Muscle layer of duodenum (tissue), 2 donors: ENCODE measurements around the gene PLEKHH2.

ENCODE experiments used
- H3K27ac ChIP-seq: one replicate; pipeline ENCODE4 v1.7.0; 2013; ENCODE audit warnings: mild to moderate bottlenecking, low read length
- H3K27me3 ChIP-seq: one replicate; pipeline ENCODE4 v1.7.0; 2013; ENCODE audit warnings: low read depth, mild to moderate bottlenecking, control low read depth, low read length
- H3K36me3 ChIP-seq, 2 donors: one replicate each; pipeline ENCODE4 v1.7.0; 2013; ENCODE audit warnings: low read length in 2 of 2, control low read depth in 1 of 2, mild to moderate bottlenecking in 1 of 2; ENCODE audit not compliant: insufficient read depth in 2 of 2, control insufficient read depth in 1 of 2
- H3K4me1 ChIP-seq, 2 donors: one replicate each; pipeline ENCODE4 v1.7.0; 2013; ENCODE audit warnings: low read length in 2 of 2, mild to moderate bottlenecking in 2 of 2, control low read depth in 1 of 2, moderate library complexity in 1 of 2; ENCODE audit not compliant: insufficient read depth in 2 of 2, control insufficient read depth in 1 of 2
- H3K4me3 ChIP-seq, 2 donors: one replicate each; pipeline ENCODE4 v1.7.0; 2013; ENCODE audit warnings: low read length in 2 of 2, low read depth in 1 of 2, mild to moderate bottlenecking in 1 of 2
- H3K9me3 ChIP-seq, 2 donors: one replicate each; pipeline ENCODE4 v1.7.0; 2013; ENCODE audit warnings: low read length in 2 of 2, control low read depth in 1 of 2, mild to moderate bottlenecking in 1 of 2; ENCODE audit not compliant: control insufficient read depth in 1 of 2
- donor health status: healthy.

Gene PLEKHH2

DNA sequence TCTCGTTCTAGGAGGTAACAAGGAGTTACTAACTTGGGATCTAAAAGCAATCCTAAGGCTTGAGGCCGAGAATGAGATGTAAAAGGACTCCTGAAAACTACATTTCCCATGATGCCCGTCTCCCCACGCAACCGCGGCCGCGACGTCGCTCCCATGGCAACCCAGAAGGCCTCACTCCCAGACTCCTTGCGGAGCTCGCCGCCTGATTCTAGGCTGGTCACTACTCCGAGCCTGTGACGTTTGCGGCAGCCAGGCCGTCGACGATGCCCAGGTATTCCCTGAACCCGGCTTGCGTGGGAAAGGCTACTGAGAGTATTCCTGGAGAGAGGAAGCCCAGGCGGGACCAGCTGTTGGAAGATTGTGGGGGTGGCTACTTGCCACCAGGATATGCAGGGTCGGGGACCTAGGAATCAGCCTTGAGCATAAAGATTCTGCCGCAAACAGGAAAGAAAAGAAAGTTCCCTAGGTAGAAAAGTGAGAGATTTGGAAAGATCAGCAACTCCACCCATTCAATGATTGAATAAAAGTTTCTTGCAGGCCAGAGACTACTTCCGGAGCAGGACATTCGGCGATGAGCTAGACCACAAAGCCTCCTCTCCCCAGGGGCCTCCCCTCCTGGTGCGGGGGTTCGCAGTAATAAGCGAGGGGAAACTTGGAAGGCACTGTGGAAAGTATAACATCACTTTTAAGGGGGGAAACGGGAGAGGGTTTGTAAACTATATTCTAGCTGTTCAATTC, 137.0 kb downstream of the PLEKHH2 start, which contains the start of gene DYNC2LI1:
Gene DYNC2LI1, plus strand, starts transcription at position 164 of the 738 bp plus-strand sequence. Its CDS starts 100 bp downstream, at position 264.
- Histone ChIP-seq H3K27me3 (no peaks in the 10 kb centered on the region), H3K9me3 (no peaks in the 10 kb centered on the region), H3K4me3 (peak within 1 kb of the TSS; percentile 90 to 97), H3K27ac (peak within 1 kb of the TSS; percentile 96), H3K36me3 (peaks cover 4 to 13% of the 10 kb centered on the region in 2 donors), H3K4me1 (peaks cover 0 to 3% of the 10 kb centered on the region in 2 donors)

DNA sequence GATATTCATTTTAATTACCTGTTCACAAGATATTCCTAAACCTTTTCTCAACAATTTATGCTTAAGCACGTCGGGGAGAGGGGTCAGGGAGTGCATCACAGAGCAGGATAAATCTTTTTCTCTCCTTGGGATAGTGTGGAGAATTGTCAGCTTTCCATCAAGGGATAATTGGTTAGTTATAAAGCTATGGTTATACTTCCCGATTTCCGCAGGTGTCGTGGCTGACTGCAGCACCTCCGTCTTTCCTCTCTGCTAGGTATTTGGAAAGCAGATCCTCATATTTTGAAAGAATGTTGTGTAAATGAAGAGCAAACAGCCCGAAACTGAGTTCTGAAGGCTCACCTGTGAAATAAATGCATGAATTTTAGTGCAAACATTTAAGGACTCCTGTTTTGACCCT, 137.6 kb downstream of the PLEKHH2 start:
- H3K36me3 ChIP-seq = peaks cover 8 to 18% of the 10 kb centered on the region in 2 donors
- H3K4me1 ChIP-seq = peaks cover 0 to 3% of the 10 kb centered on the region in 2 donors
- no peaks in the 10 kb centered on the region for H3K9me3 ChIP-seq
- no peaks in the 10 kb centered on the region for H3K27me3 ChIP-seq
- peak overlapping the region; percentile 90 to 97 for H3K4me3 ChIP-seq
- H3K27ac ChIP-seq = peak overlapping the region; percentile 96

DNA sequence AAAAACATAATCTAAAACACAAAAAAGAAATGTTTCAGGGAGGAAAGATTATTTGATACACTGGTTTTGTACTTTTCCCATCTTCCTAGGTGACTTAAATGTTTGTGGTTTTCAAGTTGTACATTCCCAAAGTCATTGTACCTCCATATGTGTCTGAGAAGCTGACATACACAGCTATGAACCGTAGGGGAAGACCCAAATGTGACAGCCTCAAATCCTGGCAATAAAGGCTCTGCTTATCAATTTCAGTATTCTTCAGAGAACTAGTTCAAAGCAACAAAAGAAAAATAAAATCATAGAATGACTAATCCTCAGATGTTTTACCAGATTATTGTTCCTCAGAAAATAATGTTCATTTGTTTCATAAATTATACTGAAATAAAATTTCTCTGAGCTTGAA, 139.3 kb downstream of the PLEKHH2 start:
- H3K27ac ChIP-seq = no peak overlapping the region
- H3K36me3 ChIP-seq = peaks cover 11 to 25% of the 10 kb centered on the region in 2 donors
- peaks cover 0 to 3% of the 10 kb centered on the region in 2 donors for H3K4me1 ChIP-seq
- no peak overlapping the region for H3K4me3 ChIP-seq
- H3K9me3 ChIP-seq = no peaks in the 10 kb centered on the region
- H3K27me3 ChIP-seq = no peaks in the 10 kb centered on the region

DNA sequence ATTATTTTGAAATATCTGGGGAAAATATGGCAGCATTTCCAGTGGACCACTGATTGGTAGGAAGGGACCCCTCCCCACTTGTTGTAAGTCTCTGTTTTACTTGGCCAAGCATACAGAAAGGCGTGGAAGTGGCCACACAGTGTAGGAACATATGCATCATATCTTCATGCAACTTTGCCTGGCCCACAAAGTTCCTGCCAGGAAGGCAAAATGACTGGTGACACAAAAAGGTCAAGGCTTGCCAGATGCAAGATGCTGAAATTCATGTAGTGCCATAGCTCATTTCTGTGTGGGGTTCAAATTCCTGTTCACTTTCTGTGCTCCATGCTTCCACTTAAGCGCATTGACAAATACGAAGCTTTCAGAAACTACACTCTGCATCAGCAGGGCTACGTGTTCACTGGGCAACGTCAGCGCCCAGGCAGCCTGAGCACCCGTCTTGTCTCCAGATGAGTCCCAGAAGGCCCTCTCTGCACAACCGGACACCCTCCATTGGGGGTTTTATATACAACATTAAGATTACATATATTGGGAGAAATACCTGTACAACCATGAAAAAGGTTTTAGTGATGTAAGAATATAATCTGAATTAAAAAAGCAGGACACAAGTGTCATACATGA, 140.4 kb downstream of the PLEKHH2 start:
- Histone ChIP-seq H3K4me1 (peaks cover 0 to 3% of the 10 kb centered on the region in 2 donors), H3K36me3 (peaks cover 11 to 25% of the 10 kb centered on the region in 2 donors), H3K27ac (no peak overlapping the region), H3K9me3 (no peaks in the 10 kb centered on the region), H3K4me3 (no peak overlapping the region), H3K27me3 (no peaks in the 10 kb centered on the region)

DNA sequence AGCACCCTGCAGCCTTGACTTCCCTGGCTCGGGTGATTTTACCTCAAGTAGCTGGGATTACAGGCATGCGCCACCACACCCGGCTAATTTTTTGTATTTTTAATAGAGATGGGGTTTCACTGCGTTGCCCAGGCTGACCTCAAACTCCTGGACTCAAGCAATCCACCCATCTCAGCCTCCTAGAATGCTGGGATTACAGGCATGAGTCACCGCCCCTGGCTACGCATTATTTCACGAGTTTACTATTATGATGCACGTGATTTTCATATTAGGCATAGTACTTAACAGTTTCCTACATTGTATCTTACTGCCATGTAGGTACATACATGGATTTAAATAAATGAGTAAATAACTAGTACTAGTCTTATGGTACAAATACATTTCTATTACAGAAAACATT, 141.2 kb downstream of the PLEKHH2 start:
- Histone ChIP-seq H3K27me3 (no peaks in the 10 kb centered on the region), H3K4me3 (no peak overlapping the region), H3K9me3 (no peaks in the 10 kb centered on the region), H3K36me3 (peaks cover 11 to 25% of the 10 kb centered on the region in 2 donors), H3K27ac (no peak overlapping the region), H3K4me1 (peaks cover 0 to 3% of the 10 kb centered on the region in 2 donors)

DNA sequence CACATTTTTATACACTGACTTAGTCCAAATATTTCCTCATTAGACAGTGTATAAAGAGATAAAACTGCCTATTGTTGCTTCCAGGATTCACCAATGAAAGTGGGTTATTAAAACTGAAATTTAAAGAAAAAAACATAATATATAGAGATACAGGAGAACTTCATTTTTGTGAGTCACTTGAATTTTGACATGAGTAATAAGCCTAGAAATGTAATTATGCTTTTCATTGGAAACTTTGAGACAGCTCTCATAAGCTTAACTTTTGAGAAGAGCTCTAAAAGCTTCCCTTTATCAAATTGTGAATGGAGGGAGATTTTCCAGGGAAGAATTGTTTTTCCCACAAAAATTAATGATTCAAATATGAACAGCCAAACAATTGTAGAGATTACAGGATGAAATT, 150.8 kb downstream of the PLEKHH2 start:
- no peak overlapping the region for H3K27ac ChIP-seq
- no peak overlapping the region for H3K4me3 ChIP-seq
- H3K9me3 ChIP-seq = no peaks in the 10 kb centered on the region
- no peaks in the 10 kb centered on the region for H3K27me3 ChIP-seq
- H3K4me1 ChIP-seq = peaks cover 0 to 3% of the 10 kb centered on the region in 2 donors
- H3K36me3 ChIP-seq = peaks cover 30 to 31% of the 10 kb centered on the region in 2 donors

DNA sequence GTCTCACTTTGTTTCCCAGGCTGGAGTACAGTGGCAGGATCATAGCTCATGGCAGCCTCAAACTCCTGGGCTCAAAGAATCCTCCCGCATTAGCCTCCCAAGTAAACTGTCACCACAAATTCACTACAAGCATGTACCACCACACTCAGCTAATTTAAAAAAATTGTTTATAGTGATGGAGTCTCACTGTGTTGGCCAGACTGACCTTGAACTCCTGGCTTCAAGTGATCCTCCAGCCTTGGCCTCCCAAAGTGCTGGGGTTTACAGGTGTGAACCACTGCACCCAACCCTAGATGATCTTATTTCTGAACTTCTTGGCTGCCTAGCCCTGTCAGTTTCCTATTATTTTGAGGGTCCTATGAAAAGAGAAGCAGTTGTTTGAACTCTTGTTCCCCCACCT, 151.6 kb downstream of the PLEKHH2 start:
- H3K27me3 ChIP-seq = no peaks in the 10 kb centered on the region

DNA sequence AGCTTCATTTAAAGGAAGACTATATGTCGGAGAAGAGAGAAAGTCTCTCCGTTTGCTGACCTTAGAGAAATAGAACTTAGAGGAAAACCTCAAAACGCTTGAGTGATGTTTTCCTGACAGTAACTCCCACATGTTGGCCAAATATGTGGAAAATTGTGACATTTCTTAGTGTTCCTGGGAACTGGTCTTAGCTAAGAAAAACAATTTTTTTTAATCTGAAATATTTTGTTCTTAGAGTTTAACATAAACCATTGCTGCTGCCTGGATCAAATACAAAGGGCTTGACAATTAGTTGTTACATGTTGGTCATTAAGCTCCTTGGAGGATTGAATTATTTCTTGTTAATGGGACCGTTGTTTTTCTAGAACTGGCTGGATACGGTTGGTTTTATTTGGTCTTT, 153.1 kb downstream of the PLEKHH2 start:
- peaks cover 27 to 37% of the 10 kb centered on the region in 2 donors for H3K36me3 ChIP-seq

More for the DNA sequence above, 151.6 kb downstream of the PLEKHH2 start:
- Histone ChIP-seq H3K4me3 (no peak overlapping the region), H3K4me1 (peaks cover 0 to 3% of the 10 kb centered on the region in 2 donors), H3K9me3 (no peaks in the 10 kb centered on the region), H3K36me3 (peaks cover 29 to 31% of the 10 kb centered on the region in 2 donors), H3K27ac (no peak overlapping the region)

DNA sequence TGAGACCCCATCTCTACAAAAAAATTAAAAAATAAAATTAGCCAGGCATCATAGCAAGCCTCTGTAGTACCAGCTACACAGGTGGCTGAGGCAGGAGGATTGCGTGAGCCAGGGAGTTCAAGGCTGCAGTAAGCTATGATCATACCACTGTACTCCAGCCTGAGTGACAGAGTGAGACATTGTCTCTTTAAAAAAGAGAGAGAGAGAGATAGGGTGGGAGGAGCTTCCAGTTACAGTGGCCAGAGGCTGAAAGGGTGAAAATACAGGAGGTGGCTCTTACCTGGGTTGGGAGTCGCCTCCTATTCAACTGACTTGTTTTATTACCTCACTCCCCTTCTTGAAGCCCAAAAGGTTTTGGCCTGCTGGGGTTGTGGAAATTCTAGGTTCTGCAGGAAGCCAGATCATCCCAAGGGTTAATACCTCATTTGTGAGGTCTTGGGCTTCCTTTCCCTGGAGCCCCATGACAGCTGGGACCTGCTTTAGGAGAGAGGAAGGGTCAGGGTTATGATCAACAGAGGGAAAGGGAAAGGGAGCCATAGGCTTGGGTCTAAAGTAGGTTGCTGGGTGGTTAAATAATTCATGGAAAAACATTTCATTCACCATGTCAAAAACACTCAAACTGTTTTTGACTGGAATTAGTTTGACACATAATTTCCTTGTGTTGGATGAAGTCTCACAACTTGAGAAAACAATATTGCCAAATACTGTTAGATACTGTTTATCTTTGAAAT, 154.1 kb downstream of the PLEKHH2 start:
- no peaks in the 10 kb centered on the region for H3K9me3 ChIP-seq
- H3K36me3 ChIP-seq = peaks cover 24 to 46% of the 10 kb centered on the region in 2 donors
- no peaks in the 10 kb centered on the region for H3K27me3 ChIP-seq
- H3K27ac ChIP-seq = no peak overlapping the region
- no peak overlapping the region for H3K4me3 ChIP-seq
- H3K4me1 ChIP-seq = peaks cover 0 to 3% of the 10 kb centered on the region in 2 donors

More for the DNA sequence above, 153.1 kb downstream of the PLEKHH2 start:
- Histone ChIP-seq H3K27me3 (no peaks in the 10 kb centered on the region), H3K9me3 (no peaks in the 10 kb centered on the region), H3K4me1 (peaks cover 0 to 3% of the 10 kb centered on the region in 2 donors), H3K4me3 (no peak overlapping the region), H3K27ac (peak overlapping the region; percentile 22)

DNA sequence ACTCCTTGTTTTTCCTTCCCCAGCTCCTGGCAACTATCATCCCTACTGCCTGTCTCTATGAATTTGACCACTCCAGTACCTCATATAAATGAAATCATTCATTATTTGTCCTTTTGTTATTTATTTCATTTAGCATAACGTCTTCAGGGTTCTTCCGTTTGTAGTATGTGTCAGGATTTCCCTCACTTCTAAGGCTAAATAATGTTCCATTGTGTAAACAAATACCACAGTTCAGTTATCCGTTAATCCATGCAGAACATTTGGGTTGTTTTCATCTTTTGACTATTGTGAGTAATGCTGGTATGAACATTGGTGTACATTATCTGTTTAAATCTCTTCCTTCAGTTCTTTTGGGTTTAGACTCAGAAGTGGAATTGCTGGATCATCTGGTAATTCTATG, 155.6 kb downstream of the PLEKHH2 start:
- no peak overlapping the region for H3K27ac ChIP-seq
- H3K4me1 ChIP-seq = peaks cover 0 to 3% of the 10 kb centered on the region in 2 donors
- no peaks in the 10 kb centered on the region for H3K27me3 ChIP-seq
- H3K36me3 ChIP-seq = peaks cover 17 to 53% of the 10 kb centered on the region in 2 donors
- H3K9me3 ChIP-seq = no peaks in the 10 kb centered on the region
- no peak overlapping the region for H3K4me3 ChIP-seq

DNA sequence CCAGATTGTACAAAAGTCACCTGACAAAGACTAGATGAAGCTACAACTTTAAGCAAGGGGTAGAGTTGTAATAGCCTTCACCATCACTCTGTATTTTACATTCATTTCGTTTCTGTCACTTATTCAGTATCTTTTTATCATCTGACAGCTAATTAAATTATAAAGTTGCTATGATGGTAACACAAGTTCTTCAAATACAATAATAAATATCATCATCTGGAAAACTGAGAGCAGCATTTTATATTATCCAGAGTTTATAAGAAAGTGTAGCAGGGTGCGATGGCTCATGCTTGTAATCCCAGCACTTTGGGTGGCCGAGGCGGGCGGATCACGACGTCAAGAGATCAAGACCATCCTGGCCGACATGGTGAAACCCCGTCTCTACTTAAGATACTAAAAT, 157.9 kb downstream of the PLEKHH2 start:
- H3K4me3 ChIP-seq = no peak overlapping the region
- no peak overlapping the region for H3K27ac ChIP-seq
- H3K36me3 ChIP-seq = peaks cover 10 to 36% of the 10 kb centered on the region in 2 donors
- H3K27me3 ChIP-seq = no peaks in the 10 kb centered on the region
- peaks cover 0 to 3% of the 10 kb centered on the region in 2 donors for H3K4me1 ChIP-seq
- H3K9me3 ChIP-seq = no peaks in the 10 kb centered on the region
